Transverse colon (tissue), 4 donors: ENCODE data around the gene FARP1. TPM values are rescaled to one million over a fixed set of nuclear protein-coding genes. Genes with fewer than 3 reads are reported as not detected.
A peak's percentile ranks its signal among the peaks of the same experiment; 100 is the strongest.

Experiments
- DNase-seq: peaks from one replicate; pipeline ENCODE4 v3.0.0-alpha.2; 2019
- H3K27ac ChIP-seq, 4 donors: fragments of 200-600 bp; sonication (generic); 2 replicates each; pipeline ENCODE4 v1.5.1; 2016 to 2018; ENCODE audit warnings: inconsistent platforms in 4 of 4
- H3K27me3 ChIP-seq: fragments of 200-600 bp; sonication (generic); 2 replicates; pipeline ENCODE4 v1.5.1; 2017; ENCODE audit warnings: inconsistent platforms
- H3K36me3 ChIP-seq, 4 donors: fragments of 200-600 bp; sonication (generic); 2 replicates each; pipeline ENCODE4 v1.5.1; 2017 to 2019; ENCODE audit warnings: inconsistent platforms in 4 of 4
- H3K4me1 ChIP-seq, 4 donors: fragments of 200-600 bp; sonication (generic); 2 replicates each; pipeline ENCODE4 v1.5.1; 2017 to 2020; ENCODE audit warnings: inconsistent platforms in 4 of 4
- H3K4me3 ChIP-seq, 4 donors: fragments of 200-600 bp; sonication (generic); 1 replicate in 1 of 4; 2 replicates in 3 of 4; pipeline versions ENCODE4 v1.5.1 to v1.6.1; 2017 to 2019; ENCODE audit warnings: inconsistent platforms in 4 of 4
- H3K9me3 ChIP-seq, 2 donors: fragments of 200-600 bp; sonication (generic); 2 replicates each; pipeline ENCODE4 v1.5.1; 2017 to 2019; ENCODE audit warnings: inconsistent platforms in 2 of 2
- CTCF ChIP-seq, 5 experiments: fragments of 200-600 bp in 3 of 5; fragments of 450-650 bp in 2 of 5; sonication (generic) in 3 of 5; IDR thresholded peaks; 1 replicate in 2 of 5; 2 replicates in 3 of 5; pipeline ENCODE4 v1.5.1; 2016 to 2017; ENCODE audit warnings: antibody characterized with exemption in 5 of 5, inconsistent platforms in 3 of 5, mild to moderate bottlenecking in 2 of 5, moderate library complexity in 1 of 5
- EP300 ChIP-seq: sonication (generic); formaldehyde crosslinking; IDR thresholded peaks from one replicate; pipeline ENCODE4 v1.6.1; 2017; ENCODE audit warnings: antibody characterized with exemption, low read depth
- POLR2A ChIP-seq: fragments of 450-650 bp; IDR thresholded peaks from one replicate; pipeline ENCODE4 v1.6.1; 2016; ENCODE audit warnings: antibody characterized with exemption, mild to moderate bottlenecking, moderate library complexity
- POLR2AphosphoS5 ChIP-seq, 3 donors: sonication (generic); formaldehyde crosslinking; IDR thresholded peaks; one replicate each; pipeline ENCODE4 v1.6.1; 2016; ENCODE audit warnings: antibody characterized with exemption in 3 of 3
- WGBS, 2 donors: methylation state at CpG; one replicate each; pipeline ENCODE4 v1.1.5; 2018; ENCODE audit warnings: low coverage in 1 of 2; 5-methylcytosine and 5-hydroxymethylcytosine counted together
- in situ Hi-C, 4 donors: fragments of 200-750 bp; cut with MboI; loops; one replicate each; pipeline versions ENCODE4 v1.15.0 to v1.15.1; 2017; ENCODE audit warnings: low sequenced_read_pairs in 3 of 4, low pct_ligation_motif_present in 1 of 4, low pct_unique_long_range_greater_than_20kb in 1 of 4
- intact Hi-C: fragments of 100-400 bp; cut with DNase I; formaldehyde crosslinking; loops from one replicate; pipeline ENCODE4 v1.15.1; 2023; ENCODE audit warnings: low total_unique reads
- total RNA-seq, 4 donors: library from RNA; depleted of rRNA; stranded (reverse); fragments of >200 nt; gene quantifications; one replicate each; pipeline ENCODE4 v1.1.0, GENCODE V29; 2016

Gene FARP1
- total RNA-seq, 4 donors from 2014 or later = 32.8 to 41.8 (median 38.3) TPM

- intact Hi-C loops = loop anchor here (1.0 to 5.0 kb wide), 2 partner anchors 136 to 207 kb away; no protein-coding TSS in a partner anchor
- in situ Hi-C loops = loop anchor here (5.0 to 25.0 kb wide), 4 partner anchors 209 to 583 kb away; no protein-coding TSS in a partner anchor
- no peak overlapping the region for H3K4me3 ChIP-seq
- H3K27ac ChIP-seq = peak overlapping the region; percentile 3 to 66 (median 16)
- H3K36me3 ChIP-seq = peaks cover 0 to 13% (median 3%) of the 10 kb centered on the region in 4 donors
- no peaks in the 10 kb centered on the region for H3K27me3 ChIP-seq
- peak in 2 of 3 donors; percentile 30 to 39 for TF ChIP-seq POLR2AphosphoS5 (IDR thresholded peaks at IDR 0.05)
- peak; percentile 94 to 98 (median 97) for TF ChIP-seq CTCF (IDR thresholded peaks at IDR 0.05)
- TF ChIP-seq EP300 = no peak
- no peak for TF ChIP-seq POLR2A
- no peaks in the 10 kb centered on the region for H3K9me3 ChIP-seq
- DNase-seq = peak; percentile 80
- 20% methylated on average over 18 of the region's 18 CpGs; no CpG with 5 or more reads in 1 of the 2 donors for WGBS, 2 donors
- peaks cover 6 to 19% (median 13%) of the 10 kb centered on the region in 4 donors for H3K4me1 ChIP-seq
Observed at GRCh38 chr13:98445340-98446233, 302.7 kb downstream of the FARP1 start.

GRCh38 chr13:98446234-98446621 lies 303.3 kb downstream of the FARP1 start:
- in situ Hi-C loops (loop anchor here (5.0 to 25.0 kb wide), 4 partner anchors 209 to 584 kb away; no protein-coding TSS in a partner anchor), intact Hi-C loops (loop anchor here (1.0 to 5.0 kb wide), 2 partner anchors 135 to 206 kb away; no protein-coding TSS in a partner anchor)
- no peaks in the 10 kb centered on the region for H3K27me3 ChIP-seq
- H3K9me3 ChIP-seq = no peaks in the 10 kb centered on the region
- H3K36me3 ChIP-seq = peaks cover 0 to 13% (median 3%) of the 10 kb centered on the region in 4 donors
- H3K4me3 ChIP-seq = no peak overlapping the region
- H3K27ac ChIP-seq = peak overlapping the region; percentile 3 to 66 (median 16)
- H3K4me1 ChIP-seq = peaks cover 10 to 22% (median 15%) of the 10 kb centered on the region in 4 donors
- no peak for DNase-seq
- WGBS, 2 donors = 84% methylated on average over 10 of the region's 11 CpGs; no CpG with 5 or more reads in 1 of the 2 donors
- no peak for TF ChIP-seq CTCF (IDR thresholded peaks at IDR 0.05)
- TF ChIP-seq POLR2A = no peak
- TF ChIP-seq EP300 = no peak
- TF ChIP-seq POLR2AphosphoS5 (IDR thresholded peaks at IDR 0.05) = no peak

GRCh38 chr13:98447130-98447529 lies 304.2 kb downstream of the FARP1 start:
- in situ Hi-C loops = loop anchor here (5.0 to 25.0 kb wide), 4 partner anchors 208 to 585 kb away; no protein-coding TSS in a partner anchor
- no peak for DNase-seq
- Histone ChIP-seq H3K4me3 (no peak overlapping the region), H3K27me3 (no peaks in the 10 kb centered on the region), H3K4me1 (peaks cover 10 to 27% (median 18%) of the 10 kb centered on the region in 4 donors), H3K9me3 (no peaks in the 10 kb centered on the region), H3K36me3 (peaks cover 0 to 13% (median 3%) of the 10 kb centered on the region in 4 donors), H3K27ac (no peak overlapping the region)
- TF ChIP-seq EP300 = no peak
- TF ChIP-seq POLR2AphosphoS5 (IDR thresholded peaks at IDR 0.05) = no peak
- no peak for TF ChIP-seq CTCF (IDR thresholded peaks at IDR 0.05)
- no peak for TF ChIP-seq POLR2A
- WGBS, 2 donors = 93 to 100% methylated on average over 1 to 5 of the region's 5 CpGs
- intact Hi-C loops = loop anchor here (5.0 kb wide), 1 partner anchor 205 kb away; no protein-coding TSS in a partner anchor
